HepG2 (cell line): ENCODE results near the gene REC114. TPM values are rescaled to one million over a fixed set of nuclear protein-coding genes. Genes with fewer than 3 reads are reported as not detected.

Experiments used
- ATAC-seq: fragments of 200-7000 bp; cut with Tn5 transposase; 3 replicates; pipeline ENCODE4 v1.9.1; 2020; ENCODE audit warnings: mild to moderate bottlenecking, moderate library complexity
- BruUV-seq: library from RNA; stranded (reverse); fragments of 400-500 nt; replicated peaks from 2 replicates; lab custom pipeline; 2021; lab: Mats Ljungman, UMichigan
- CTCF ChIA-PET: fragments of 300-600 bp; formaldehyde crosslinking; extraction: SDS; loops from one replicate; lab custom pipeline; 2021; ENCODE audit warnings: low total read pairs, inconsistent platforms, low intra/inter-chr PET ratio; lab: Yijun Ruan, JAX
- POLR2A ChIA-PET: fragments of 350-600 bp; sonication (Branson Sonifier 250); formaldehyde crosslinking; loops from one replicate; lab custom pipeline; 2020; ENCODE audit warnings: antibody characterized with exemption, inconsistent platforms; lab: Yijun Ruan, JAX
- DNase-seq: peaks from one replicate; pipeline ENCODE4 v3.0.0-alpha.2; 2015; ENCODE audit warnings: low spot score
- FAIRE-seq: peaks from 3 replicates; lab custom pipeline; 2011; peaks lifted over from hg19 to GRCh38; lab: Jason Lieb, UNC
- H2AFZ ChIP-seq: one replicate; pipeline ENCODE4 v1.6.1; 2011; ENCODE audit warnings: low read length, inconsistent platforms
- H3K27ac ChIP-seq: fragments of 300-600 bp; 3 replicates; pipeline ENCODE4 v1.8.0; 2011; ENCODE audit warnings: mixed run types, mild to moderate bottlenecking, mixed read lengths, low read length, inconsistent platforms; ENCODE audit not compliant: insufficient read depth; ENCODE audit errors: extremely low read length
- H3K27me3 ChIP-seq, 2 experiments: fragments of 200-600 bp in 1 of 2; 2 replicates in 1 of 2; 3 replicates in 1 of 2; pipeline versions ENCODE4 v1.6.0 to v1.8.0; 2011; ENCODE audit warnings: low read length in 2 of 2, mild to moderate bottlenecking in 2 of 2, moderate library complexity in 2 of 2, inconsistent platforms in 1 of 2; ENCODE audit not compliant: insufficient read depth in 2 of 2, control insufficient read depth in 1 of 2
- H3K36me3 ChIP-seq, 2 experiments: fragments of 200-600 bp in 1 of 2; replicated peaks in 1 of 2; 2 replicates in 1 of 2; 3 replicates in 1 of 2; pipeline versions ENCODE4 v1.5.1 to v1.8.0; 2011; ENCODE audit warnings: low read length in 2 of 2, inconsistent platforms in 1 of 2; ENCODE audit not compliant: insufficient read depth in 2 of 2, control insufficient read depth in 1 of 2
- H3K4me1 ChIP-seq: 2 replicates; pipeline ENCODE4 v1.5.1; 2012; ENCODE audit warnings: low read length, inconsistent platforms; ENCODE audit not compliant: insufficient read depth
- H3K4me2 ChIP-seq: 2 replicates; pipeline ENCODE4 v1.6.0; 2011; ENCODE audit warnings: low read depth, low read length, inconsistent platforms
- H3K4me3 ChIP-seq, 3 experiments: fragments of 200-600 bp in 1 of 3; sonication (generic), shearing (Covaris generic) in 1 of 3; replicated peaks in 1 of 3; 2 replicates each; pipeline ENCODE4 v1.5.1; 2011 to 2016; ENCODE audit warnings: low read length in 3 of 3, inconsistent platforms in 2 of 3, low read depth in 2 of 3, mild to moderate bottlenecking in 2 of 3, control low read depth in 1 of 3, mixed read lengths in 1 of 3; ENCODE audit not compliant: insufficient read depth in 1 of 3
- H3K79me2 ChIP-seq: one replicate; pipeline ENCODE4 v1.6.1; 2011; ENCODE audit warnings: low read length, inconsistent platforms; ENCODE audit not compliant: insufficient read depth
- H3K9ac ChIP-seq: 2 replicates; pipeline ENCODE4 v1.6.0; 2011; ENCODE audit warnings: mild to moderate bottlenecking, low read depth, low read length, inconsistent platforms; ENCODE audit not compliant: insufficient read depth
- H3K9me3 ChIP-seq: 2 replicates; pipeline ENCODE4 v1.5.1; 2012; ENCODE audit warnings: mild to moderate bottlenecking, low read length
- H4K20me1 ChIP-seq: 2 replicates; pipeline ENCODE4 v1.6.0; 2011; ENCODE audit warnings: inconsistent platforms, mild to moderate bottlenecking, low read length, moderate library complexity; ENCODE audit not compliant: insufficient read depth
- AGO1 ChIP-seq: fragments of 200-400 bp; formaldehyde crosslinking; IDR thresholded peaks from 2 replicates; pipeline ENCODE4 v1.6.1; 2017; ENCODE audit warnings: mild to moderate bottlenecking, low read depth, low read length, moderate library complexity; ENCODE audit not compliant: poor library complexity, severe bottlenecking
- EP300 ChIP-seq, 3 experiments: sonication (generic) in 1 of 3; formaldehyde crosslinking in 1 of 3; IDR thresholded peaks; 2 replicates each; pipeline versions ENCODE4 v1.5.1 to v1.6.1; 2011 to 2020; ENCODE audit warnings: low read depth in 2 of 3, low read length in 2 of 3, borderline replicate concordance in 1 of 3, improper control_type of control experiment in 1 of 3, mild to moderate bottlenecking in 1 of 3, missing genetic modification reagents in 1 of 3, moderate library complexity in 1 of 3
- HHEX ChIP-seq: IDR thresholded peaks from 2 replicates; pipeline ENCODE4 v1.6.1; 2016; ENCODE audit warnings: control low read depth
- HOXA7 ChIP-seq: sonication (generic); formaldehyde crosslinking; IDR thresholded peaks from 2 replicates; pipeline ENCODE4 v1.8.1; 2022; ENCODE audit warnings: mild to moderate bottlenecking, missing genetic modification reagents, moderate library complexity
- NAIF1 ChIP-seq: sonication (generic); formaldehyde crosslinking; IDR thresholded peaks from 2 replicates; pipeline ENCODE4 v1.5.0; 2020; ENCODE audit warnings: mild to moderate bottlenecking, missing genetic modification reagents, borderline replicate concordance
- NFE2 ChIP-seq: sonication (generic); formaldehyde crosslinking; IDR thresholded peaks from 2 replicates; pipeline ENCODE4 v1.4.0; 2020; ENCODE audit warnings: missing genetic modification reagents
- RAD21 ChIP-seq: fragments of 450-650 bp; formaldehyde crosslinking; IDR thresholded peaks from 2 replicates; pipeline ENCODE4 v1.5.0; 2020; ENCODE audit warnings: mild to moderate bottlenecking
- RBM22 ChIP-seq: fragments of 200-400 bp; formaldehyde crosslinking; optimal IDR thresholded peaks from 2 replicates; pipeline ENCODE3; 2017; ENCODE audit warnings: mild to moderate bottlenecking, low read length, moderate library complexity
- ZFY ChIP-seq: sonication (generic); formaldehyde crosslinking; IDR thresholded peaks from 2 replicates; pipeline ENCODE4 v1.4.0; 2020; ENCODE audit warnings: missing genetic modification reagents
- ZNF326 ChIP-seq: sonication (generic); formaldehyde crosslinking; IDR thresholded peaks from 2 replicates; pipeline ENCODE4 v1.4.0; 2020; ENCODE audit warnings: missing genetic modification reagents, borderline replicate concordance
- ZSCAN29 ChIP-seq: sonication (generic); formaldehyde crosslinking; conservative IDR thresholded peaks from 2 replicates; pipeline ENCODE4 v1.4.0; 2020; ENCODE audit warnings: mild to moderate bottlenecking, missing genetic modification reagents
- WGBS: methylation state at CpG from one replicate; pipeline ENCODE4 v1.1.6; 2017; ENCODE audit warnings: low lambda C conversion rate; 5-methylcytosine and 5-hydroxymethylcytosine counted together
- in situ Hi-C: cut with HindIII; loops from 2 replicates; pipeline ENCODE4 v1.10.0; 2017; ENCODE audit warnings: low pct_unique_long_range_greater_than_20kb; ENCODE audit not compliant: extremely low pct_ligation_motif_present
- intact Hi-C: fragments of 100-400 bp; cut with micrococcal nuclease; formaldehyde crosslinking; loops from one replicate; pipeline ENCODE4 v1.10.0; 2022; ENCODE audit not compliant: unreplicated experiment
- polyA plus RNA-seq, 8 experiments: library from polyadenylated mRNA; depleted of rRNA in 3 of 8; stranded (reverse) in 7 of 8; unstranded in 1 of 8; fragments of >200 nt; fragmentation: Illumina TruSeq in 4 of 8; extraction: Trizol in 4 of 8; gene quantifications; 2 replicates each; pipeline versions ENCODE4 v1.2.1 to v1.2.3, GENCODE V29; 2011 to 2016; ENCODE audit warnings: low read depth in 4 of 8, missing spikeins in 1 of 8, mixed read lengths in 1 of 8; ENCODE audit not compliant: insufficient read depth in 1 of 8
- total RNA-seq, 5 experiments: library from RNA; depleted of rRNA; stranded (reverse); fragments of >200 nt; fragmentation: Illumina TruSeq; extraction: Trizol; gene quantifications; 2 replicates each; pipeline ENCODE4 v1.2.3, GENCODE V29; 2016; ENCODE audit warnings: low read depth in 1 of 5
- TF ChIP-seq, protein P1 (sequence below): IDR thresholded peaks from 2 replicates; pipeline ENCODE4 v1.6.1; 2016
- TF ChIP-seq, protein P2 (sequence below): sonication (generic); formaldehyde crosslinking; IDR thresholded peaks from 2 replicates; pipeline ENCODE4 v1.4.0; 2020; ENCODE audit warnings: missing genetic modification reagents, mild to moderate bottlenecking, borderline replicate concordance
- TF ChIP-seq, protein P3 (sequence below): sonication (generic); formaldehyde crosslinking; IDR thresholded peaks from 2 replicates; pipeline ENCODE4 v1.8.1; 2023; ENCODE audit warnings: missing genetic modification reagents, inconsistent platforms, borderline replicate concordance
- TF ChIP-seq, protein P4 (sequence below): sonication (generic); formaldehyde crosslinking; conservative IDR thresholded peaks from 2 replicates; pipeline ENCODE4 v1.4.0; 2020; ENCODE audit warnings: mild to moderate bottlenecking, missing genetic modification reagents, moderate library complexity

The REC114 gene
- total and polyA plus RNA-seq, 2 of the 13 experiments (the other 11 are each of a cell fraction or from before 2014, with no cell fraction given) = not detected

DNA sequence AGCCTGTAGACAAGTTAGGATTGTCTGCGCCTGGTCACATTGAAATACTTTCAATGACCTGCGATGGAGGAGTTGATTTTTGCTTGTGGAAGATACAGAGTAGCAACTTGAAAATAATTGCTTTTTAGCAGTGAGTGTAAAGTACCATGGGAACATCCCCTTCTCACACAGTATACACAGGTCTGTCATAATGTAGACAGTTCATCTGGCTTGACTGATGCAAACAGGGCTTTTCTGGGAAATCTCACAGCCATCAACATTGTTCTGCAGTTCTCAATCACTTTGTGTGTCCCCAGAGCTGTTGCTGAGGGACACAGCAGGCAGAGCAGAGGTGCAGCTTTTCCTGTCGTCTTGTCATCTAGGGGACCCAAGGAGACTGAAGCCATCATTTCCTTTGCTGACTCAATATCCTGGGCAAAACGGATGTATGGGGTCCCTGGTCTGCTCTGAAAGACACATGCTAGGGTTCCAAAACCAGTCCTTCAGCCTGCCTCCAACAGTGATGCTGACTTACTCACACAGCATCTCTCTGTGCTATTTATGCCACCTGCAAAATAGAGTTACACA lies 5.3 kb upstream of the REC114 start:
- Histone ChIP-seq H3K9me3 (no peaks in the 10 kb centered on the region), H3K9ac (no peak overlapping the region), H3K27me3 (peaks cover 1 to 3% of the 10 kb centered on the region in 2 experiments; a peak in 2 of 5 replicates), H4K20me1 (no peaks in the 10 kb centered on the region), H2AFZ (no peak overlapping the region), H3K4me1 (no peaks in the 10 kb centered on the region), H3K27ac (no peak overlapping the region), H3K4me3 (no peak overlapping the region), H3K4me2 (no peak overlapping the region), H3K79me2 (no peaks in the 10 kb centered on the region), H3K36me3 (no peaks in the 10 kb centered on the region)
- intact Hi-C loops (no loop called here), in situ Hi-C loops (no loop called here)
- POLR2A ChIA-PET = no interaction called here
- no peak for DNase-seq
- FAIRE-seq = no peak
- CTCF ChIA-PET = no interaction called here
- 14% methylated on average over 2 of the region's 4 CpGs for WGBS
- no peak for ATAC-seq
- BruUV-seq = no TSS peak
- TF ChIP-seq HOXA7 (CRISPR knock-in tag) (no peak), RAD21 (CRISPR knock-in tag) (no peak), ZFY (CRISPR knock-in tag) (no peak), ZNF326 (CRISPR knock-in tag) (no peak), ZSCAN29 (CRISPR knock-in tag) (no peak), AGO1 (no peak), HHEX (CRISPR knock-in tag) (no peak), NFE2 (CRISPR knock-in tag) (no peak), EP300 (IDR thresholded peaks at IDR 0.05; ENCODE audit: low read depth in 2 of 2, low read length in 2 of 2) (no peak), EP300 (CRISPR knock-in tag; IDR thresholded peaks at IDR 0.05; ENCODE audit: borderline replicate concordance) (no peak), RBM22 (no peak), NAIF1 (no peak)
- TF ChIP-seq, protein P1, sequence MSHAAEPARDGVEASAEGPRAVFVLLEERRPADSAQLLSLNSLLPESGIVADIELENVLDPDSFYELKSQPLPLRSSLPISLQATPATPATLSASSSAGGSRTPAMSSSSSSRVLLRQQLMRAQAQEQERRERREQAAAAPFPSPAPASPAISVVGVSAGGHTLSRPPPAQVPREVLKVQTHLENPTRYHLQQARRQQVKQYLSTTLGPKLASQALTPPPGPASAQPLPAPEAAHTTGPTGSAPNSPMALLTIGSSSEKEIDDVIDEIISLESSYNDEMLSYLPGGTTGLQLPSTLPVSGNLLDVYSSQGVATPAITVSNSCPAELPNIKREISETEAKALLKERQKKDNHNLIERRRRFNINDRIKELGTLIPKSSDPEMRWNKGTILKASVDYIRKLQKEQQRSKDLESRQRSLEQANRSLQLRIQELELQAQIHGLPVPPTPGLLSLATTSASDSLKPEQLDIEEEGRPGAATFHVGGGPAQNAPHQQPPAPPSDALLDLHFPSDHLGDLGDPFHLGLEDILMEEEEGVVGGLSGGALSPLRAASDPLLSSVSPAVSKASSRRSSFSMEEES (CRISPR knock-in tag) = no peak
- TF ChIP-seq, protein P2, sequence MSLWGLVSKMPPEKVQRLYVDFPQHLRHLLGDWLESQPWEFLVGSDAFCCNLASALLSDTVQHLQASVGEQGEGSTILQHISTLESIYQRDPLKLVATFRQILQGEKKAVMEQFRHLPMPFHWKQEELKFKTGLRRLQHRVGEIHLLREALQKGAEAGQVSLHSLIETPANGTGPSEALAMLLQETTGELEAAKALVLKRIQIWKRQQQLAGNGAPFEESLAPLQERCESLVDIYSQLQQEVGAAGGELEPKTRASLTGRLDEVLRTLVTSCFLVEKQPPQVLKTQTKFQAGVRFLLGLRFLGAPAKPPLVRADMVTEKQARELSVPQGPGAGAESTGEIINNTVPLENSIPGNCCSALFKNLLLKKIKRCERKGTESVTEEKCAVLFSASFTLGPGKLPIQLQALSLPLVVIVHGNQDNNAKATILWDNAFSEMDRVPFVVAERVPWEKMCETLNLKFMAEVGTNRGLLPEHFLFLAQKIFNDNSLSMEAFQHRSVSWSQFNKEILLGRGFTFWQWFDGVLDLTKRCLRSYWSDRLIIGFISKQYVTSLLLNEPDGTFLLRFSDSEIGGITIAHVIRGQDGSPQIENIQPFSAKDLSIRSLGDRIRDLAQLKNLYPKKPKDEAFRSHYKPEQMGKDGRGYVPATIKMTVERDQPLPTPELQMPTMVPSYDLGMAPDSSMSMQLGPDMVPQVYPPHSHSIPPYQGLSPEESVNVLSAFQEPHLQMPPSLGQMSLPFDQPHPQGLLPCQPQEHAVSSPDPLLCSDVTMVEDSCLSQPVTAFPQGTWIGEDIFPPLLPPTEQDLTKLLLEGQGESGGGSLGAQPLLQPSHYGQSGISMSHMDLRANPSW (CRISPR knock-in tag) = no peak
- TF ChIP-seq, protein P3, sequence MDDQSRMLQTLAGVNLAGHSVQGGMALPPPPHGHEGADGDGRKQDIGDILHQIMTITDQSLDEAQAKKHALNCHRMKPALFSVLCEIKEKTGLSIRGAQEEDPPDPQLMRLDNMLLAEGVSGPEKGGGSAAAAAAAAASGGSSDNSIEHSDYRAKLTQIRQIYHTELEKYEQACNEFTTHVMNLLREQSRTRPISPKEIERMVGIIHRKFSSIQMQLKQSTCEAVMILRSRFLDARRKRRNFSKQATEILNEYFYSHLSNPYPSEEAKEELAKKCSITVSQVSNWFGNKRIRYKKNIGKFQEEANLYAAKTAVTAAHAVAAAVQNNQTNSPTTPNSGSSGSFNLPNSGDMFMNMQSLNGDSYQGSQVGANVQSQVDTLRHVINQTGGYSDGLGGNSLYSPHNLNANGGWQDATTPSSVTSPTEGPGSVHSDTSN = no peak
- TF ChIP-seq, protein P4, sequence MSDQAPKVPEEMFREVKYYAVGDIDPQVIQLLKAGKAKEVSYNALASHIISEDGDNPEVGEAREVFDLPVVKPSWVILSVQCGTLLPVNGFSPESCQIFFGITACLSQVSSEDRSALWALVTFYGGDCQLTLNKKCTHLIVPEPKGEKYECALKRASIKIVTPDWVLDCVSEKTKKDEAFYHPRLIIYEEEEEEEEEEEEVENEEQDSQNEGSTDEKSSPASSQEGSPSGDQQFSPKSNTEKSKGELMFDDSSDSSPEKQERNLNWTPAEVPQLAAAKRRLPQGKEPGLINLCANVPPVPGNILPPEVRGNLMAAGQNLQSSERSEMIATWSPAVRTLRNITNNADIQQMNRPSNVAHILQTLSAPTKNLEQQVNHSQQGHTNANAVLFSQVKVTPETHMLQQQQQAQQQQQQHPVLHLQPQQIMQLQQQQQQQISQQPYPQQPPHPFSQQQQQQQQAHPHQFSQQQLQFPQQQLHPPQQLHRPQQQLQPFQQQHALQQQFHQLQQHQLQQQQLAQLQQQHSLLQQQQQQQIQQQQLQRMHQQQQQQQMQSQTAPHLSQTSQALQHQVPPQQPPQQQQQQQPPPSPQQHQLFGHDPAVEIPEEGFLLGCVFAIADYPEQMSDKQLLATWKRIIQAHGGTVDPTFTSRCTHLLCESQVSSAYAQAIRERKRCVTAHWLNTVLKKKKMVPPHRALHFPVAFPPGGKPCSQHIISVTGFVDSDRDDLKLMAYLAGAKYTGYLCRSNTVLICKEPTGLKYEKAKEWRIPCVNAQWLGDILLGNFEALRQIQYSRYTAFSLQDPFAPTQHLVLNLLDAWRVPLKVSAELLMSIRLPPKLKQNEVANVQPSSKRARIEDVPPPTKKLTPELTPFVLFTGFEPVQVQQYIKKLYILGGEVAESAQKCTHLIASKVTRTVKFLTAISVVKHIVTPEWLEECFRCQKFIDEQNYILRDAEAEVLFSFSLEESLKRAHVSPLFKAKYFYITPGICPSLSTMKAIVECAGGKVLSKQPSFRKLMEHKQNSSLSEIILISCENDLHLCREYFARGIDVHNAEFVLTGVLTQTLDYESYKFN (CRISPR knock-in tag) = no peak
